Body of pancreas (tissue), 4 donors: ENCODE data around the gene MYLK3.

ENCODE experiments used
- CTCF ChIP-seq, 7 experiments: fragments of 450-650 bp in 4 of 7; fragments of 200-600 bp in 3 of 7; sonication (generic) in 3 of 7; IDR thresholded peaks; one replicate each; pipeline ENCODE4 v1.5.1; 2016 to 2019; ENCODE audit warnings: antibody characterized with exemption in 7 of 7
- POLR2A ChIP-seq, 3 donors: fragments of 450-650 bp; IDR thresholded peaks; one replicate each; pipeline ENCODE4 v1.6.1; 2016; ENCODE audit warnings: antibody characterized with exemption in 3 of 3, mild to moderate bottlenecking in 2 of 3

GRCh38 chr16:46796764-46797269, 48.7 kb upstream of the MYLK3 start:
- TF ChIP-seq CTCF (IDR thresholded peaks at IDR 0.05): no peak
- TF ChIP-seq POLR2A (IDR thresholded peaks at IDR 0.05): no peak
